Subcutaneous adipose tissue (tissue), 4 donors: ENCODE results near the gene STRADB. TPM values are rescaled to one million over a fixed set of nuclear protein-coding genes. Genes with fewer than 3 reads are reported as not detected.

Experiments
- CTCF ChIP-seq: fragments of 450-650 bp; IDR thresholded peaks from one replicate; pipeline ENCODE4 v1.5.1; 2016; ENCODE audit warnings: low read depth, mild to moderate bottlenecking, control low read depth, antibody characterized with exemption, moderate library complexity
- total RNA-seq, 4 donors: library from RNA; depleted of rRNA; stranded (reverse); fragments of >200 nt; gene quantifications; one replicate each; pipeline ENCODE4 v1.1.0, GENCODE V29; 2016

Gene STRADB
- total RNA-seq, 4 donors from 2014 or later = 29.3 to 86.7 (median 43.2) TPM

- TF ChIP-seq CTCF = no peak
These were observed 18.0 kb upstream of the STRADB start for GRCh38 chr2:201433394-201433995.

- no peak for TF ChIP-seq CTCF
These were observed 15.4 kb upstream of the STRADB start for GRCh38 chr2:201436141-201436540.

GRCh38 chr2:201440182-201440581 lies 11.4 kb upstream of the STRADB start:
- no peak for TF ChIP-seq CTCF

GRCh38 chr2:201441409-201441808 lies 10.1 kb upstream of the STRADB start:
- no peak for TF ChIP-seq CTCF

GRCh38 chr2:201444746-201445465 lies 6.6 kb upstream of the STRADB start:
- TF ChIP-seq CTCF = no peak

GRCh38 chr2:201447086-201447485 lies 4.5 kb upstream of the STRADB start:
- no peak for TF ChIP-seq CTCF

- TF ChIP-seq CTCF = no peak
These were observed 3.5 kb upstream of the STRADB start for GRCh38 chr2:201448061-201448460.
